ENCODE measurements around the gene NOS1. TPM values are rescaled to one million over a fixed set of nuclear protein-coding genes. Genes with fewer than 3 reads are reported as not detected.

Gene NOS1
- polyA plus RNA-seq, 3 donors from 2014 or later = not detected

DNA sequence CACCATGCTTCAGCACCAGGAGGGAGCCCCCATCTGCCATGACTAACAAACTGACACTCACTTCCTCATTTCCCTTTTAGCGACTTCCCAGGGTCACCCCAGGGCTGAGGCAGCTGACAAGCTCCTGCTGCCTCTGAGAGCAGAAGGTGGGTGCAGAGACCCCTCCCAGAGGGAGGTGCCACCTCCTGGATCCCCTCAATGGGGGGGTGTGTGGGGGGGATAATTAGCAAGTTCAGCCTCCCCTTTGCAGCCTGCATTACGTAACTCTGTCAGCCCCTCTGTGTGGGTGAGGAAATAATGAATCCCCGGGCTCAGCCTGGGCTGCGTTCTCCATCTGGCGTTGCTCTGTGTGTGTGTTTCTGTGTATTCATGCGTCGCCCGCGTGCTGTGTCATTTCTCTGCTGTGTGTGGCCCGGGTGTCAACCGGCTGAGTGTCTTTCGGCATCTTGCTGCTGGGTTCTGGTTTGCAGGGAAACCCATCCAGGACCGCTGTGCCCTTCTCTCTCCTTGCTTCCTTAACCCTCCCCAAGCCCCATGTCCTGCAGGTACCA lies 28.0 kb downstream of the NOS1 start:
- Mint-ChIP-seq H3K4me3 (no peak overlapping the region), H3K27me3 (ENCODE audit: low read depth in 3 of 3) (peaks cover 0 to 24% (median 8%) of the 10 kb centered on the region in 3 donors), H3K27ac (no peak overlapping the region), H3K36me3 (no peaks in the 10 kb centered on the region), H3K4me1 (no peaks in the 10 kb centered on the region), H3K9me3 (peaks cover 0 to 1% (median 0%) of the 10 kb centered on the region in 6 donors)
- DNase-seq = no peak

DNA sequence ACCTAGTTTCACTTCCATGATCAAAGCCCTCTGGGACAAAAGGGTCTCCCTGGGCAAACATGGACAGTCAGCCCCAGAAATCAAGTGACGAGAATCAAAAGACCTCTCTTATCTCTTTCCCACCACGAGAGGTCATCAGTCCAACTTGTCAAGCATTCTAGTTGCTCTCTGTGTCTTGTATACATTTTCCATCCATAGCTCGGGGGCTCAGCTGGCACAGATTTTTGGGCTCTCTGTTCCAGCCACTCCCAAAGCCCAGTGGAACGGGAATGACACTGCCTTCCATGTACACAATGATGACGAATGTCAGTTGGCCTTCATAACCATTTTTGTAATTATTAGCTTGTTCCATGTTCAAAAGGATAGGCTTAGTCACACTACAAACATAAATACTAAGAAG lies 29.7 kb downstream of the NOS1 start:
- Mint-ChIP-seq H3K36me3 (no peaks in the 10 kb centered on the region), H3K27me3 (ENCODE audit: low read depth in 3 of 3) (peaks cover 2 to 22% (median 7%) of the 10 kb centered on the region in 3 donors), H3K4me3 (no peak overlapping the region), H3K4me1 (no peaks in the 10 kb centered on the region), H3K27ac (no peak overlapping the region), H3K9me3 (peaks cover 0 to 2% (median 0%) of the 10 kb centered on the region in 6 donors)
- no peak for DNase-seq

DNA sequence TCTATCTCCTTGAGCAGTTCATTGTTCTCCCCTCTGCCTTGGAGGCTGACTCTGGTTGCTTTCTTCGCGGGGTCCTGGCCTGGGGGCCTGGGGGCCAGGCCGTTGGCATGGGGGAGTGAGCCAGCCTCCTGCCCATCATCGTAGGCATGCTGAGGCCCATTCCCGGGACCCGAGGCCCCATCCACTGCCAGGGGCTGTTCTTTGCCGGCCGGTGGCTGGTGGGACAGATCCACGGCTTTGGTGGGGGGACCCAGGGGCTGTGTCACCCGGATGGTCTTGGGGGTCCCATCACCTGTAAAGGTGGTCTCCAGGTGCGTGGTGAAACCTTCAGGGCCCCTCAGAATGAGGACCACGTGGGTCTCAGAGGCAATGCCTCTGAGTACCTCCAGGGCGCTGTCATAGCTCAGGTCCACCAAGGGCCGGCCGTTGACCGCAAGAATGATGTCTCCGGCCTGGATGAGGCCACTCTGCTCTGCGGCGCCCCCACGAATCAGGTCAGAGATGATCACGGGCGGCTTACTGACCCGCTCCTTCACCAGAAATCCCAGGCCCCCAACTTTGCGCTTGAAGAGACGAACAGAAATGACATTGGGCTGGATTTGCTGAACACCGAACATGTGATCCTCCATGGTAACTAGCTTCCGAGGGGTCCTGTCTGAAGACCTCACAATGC lies 30.8 kb downstream of the NOS1 start:
- no peak for DNase-seq
- Mint-ChIP-seq H3K4me3 (no peak overlapping the region), H3K27ac (no peak overlapping the region), H3K4me1 (no peaks in the 10 kb centered on the region), H3K36me3 (no peaks in the 10 kb centered on the region), H3K27me3 (ENCODE audit: low read depth in 3 of 3) (peaks cover 2 to 20% (median 5%) of the 10 kb centered on the region in 3 donors), H3K9me3 (peaks cover 0 to 2% (median 0%) of the 10 kb centered on the region in 6 donors)

DNA sequence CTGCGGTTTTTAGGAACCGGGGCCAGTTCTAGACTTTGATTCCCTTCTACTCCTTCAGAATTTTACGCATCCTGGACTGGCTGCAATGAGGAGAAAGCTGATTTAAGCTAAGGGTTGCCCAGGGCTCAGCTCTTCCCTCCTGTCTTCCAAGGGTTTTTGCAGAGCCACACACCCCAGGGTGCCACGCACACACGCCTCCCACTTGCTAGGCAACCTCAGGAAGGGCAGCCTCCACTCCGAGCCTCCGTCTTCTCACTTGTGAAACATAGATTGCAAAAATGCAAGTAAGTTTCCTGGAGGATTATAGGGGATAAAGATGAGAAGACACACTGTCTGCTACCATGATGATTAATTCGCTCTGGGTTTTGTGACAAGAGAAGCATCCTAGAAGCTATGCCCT lies 31.7 kb downstream of the NOS1 start:
- no peak for DNase-seq
- peaks cover 0 to 2% (median 0%) of the 10 kb centered on the region in 6 donors for H3K9me3 Mint-ChIP-seq
- H3K27ac Mint-ChIP-seq = no peak overlapping the region
- H3K27me3 Mint-ChIP-seq (ENCODE audit: low read depth in 3 of 3) = peaks cover 4 to 14% (median 6%) of the 10 kb centered on the region in 3 donors
- no peaks in the 10 kb centered on the region for H3K36me3 Mint-ChIP-seq
- H3K4me3 Mint-ChIP-seq = no peak overlapping the region
- H3K4me1 Mint-ChIP-seq = no peaks in the 10 kb centered on the region

DNA sequence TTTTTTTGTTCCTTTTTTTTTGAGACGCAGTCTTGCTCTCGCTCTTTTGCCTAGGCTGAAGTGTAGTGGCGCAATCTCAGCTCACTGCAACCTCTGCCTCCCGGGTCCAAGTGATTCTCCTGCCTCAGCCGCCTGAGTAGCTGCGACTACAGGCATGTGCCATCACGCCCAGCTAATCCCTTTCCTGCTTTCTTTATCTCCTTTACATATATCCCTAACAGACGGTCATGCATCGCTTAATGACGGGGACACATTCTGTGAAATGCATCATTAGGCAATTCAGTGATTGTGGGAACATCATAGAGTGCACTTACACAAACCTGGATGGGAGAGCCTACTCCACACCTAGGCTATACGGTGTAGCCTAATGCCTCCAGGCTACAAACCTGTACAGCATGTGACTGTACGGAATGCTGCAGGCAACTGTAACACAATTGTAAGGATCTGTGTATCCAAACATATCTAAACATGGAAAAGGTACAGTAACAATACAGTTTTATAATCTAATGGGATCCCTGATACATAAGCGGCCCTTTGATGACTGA lies 32.8 kb downstream of the NOS1 start:
- Mint-ChIP-seq H3K27ac (no peak overlapping the region), H3K27me3 (ENCODE audit: low read depth in 3 of 3) (peaks cover 4 to 7% (median 6%) of the 10 kb centered on the region in 3 donors), H3K9me3 (peaks cover 0 to 2% (median 0%) of the 10 kb centered on the region in 6 donors), H3K4me3 (no peak overlapping the region), H3K36me3 (no peaks in the 10 kb centered on the region), H3K4me1 (no peaks in the 10 kb centered on the region)
- DNase-seq = no peak

DNA sequence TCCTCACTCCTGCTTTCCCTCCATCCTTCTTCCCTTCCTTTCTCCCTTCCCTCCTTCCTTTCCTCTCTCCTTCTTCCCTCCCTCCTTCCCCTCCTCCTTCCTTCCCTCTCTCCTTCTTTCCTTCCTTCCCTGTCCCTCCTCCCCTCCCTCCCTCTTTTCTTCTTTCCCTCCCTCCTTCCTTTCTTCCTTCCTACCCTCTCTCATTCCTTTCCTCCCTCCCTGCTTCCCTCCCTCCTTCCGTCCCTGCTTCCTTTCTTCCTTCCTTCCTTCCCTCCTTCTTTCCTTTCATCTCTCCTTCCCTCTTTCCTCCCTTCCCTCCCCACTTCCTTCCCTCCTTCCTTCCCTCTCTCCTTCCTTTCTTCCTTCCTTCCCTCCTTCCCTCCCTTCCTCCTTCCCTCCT lies 39.0 kb downstream of the NOS1 start:
- H3K27ac Mint-ChIP-seq = no peak overlapping the region
- H3K27me3 Mint-ChIP-seq (ENCODE audit: low read depth in 3 of 3) = peaks cover 2 to 8% (median 5%) of the 10 kb centered on the region in 3 donors
- no peaks in the 10 kb centered on the region for H3K9me3 Mint-ChIP-seq
- no peak for DNase-seq
- no peak overlapping the region for H3K4me3 Mint-ChIP-seq
- no peaks in the 10 kb centered on the region for H3K36me3 Mint-ChIP-seq
- no peaks in the 10 kb centered on the region for H3K4me1 Mint-ChIP-seq

DNA sequence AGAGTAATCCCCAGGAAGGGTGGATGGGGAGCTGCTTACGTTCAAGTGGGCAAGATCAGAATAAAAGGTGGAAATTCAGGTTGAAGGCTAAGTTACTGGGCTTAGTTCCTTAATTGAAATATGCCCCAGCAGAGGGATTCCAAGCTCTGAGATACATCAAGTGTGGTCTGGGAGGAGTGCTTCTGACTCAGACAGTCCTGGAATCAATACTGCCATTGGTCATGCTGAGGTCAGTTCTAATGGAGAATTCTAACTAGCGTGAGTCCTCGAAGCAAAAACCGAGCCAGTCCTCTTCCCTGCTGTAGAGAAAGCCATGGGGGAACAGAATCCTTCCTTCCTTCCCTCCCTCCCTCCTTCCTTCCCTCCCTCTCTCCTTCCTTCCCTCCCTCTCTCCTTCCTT lies 39.9 kb downstream of the NOS1 start:
- Mint-ChIP-seq H3K27ac (no peak overlapping the region), H3K27me3 (ENCODE audit: low read depth in 3 of 3) (peaks cover 2 to 6% (median 5%) of the 10 kb centered on the region in 3 donors), H3K9me3 (no peaks in the 10 kb centered on the region), H3K36me3 (no peaks in the 10 kb centered on the region), H3K4me1 (no peaks in the 10 kb centered on the region), H3K4me3 (no peak overlapping the region)
- DNase-seq = no peak

GRCh38 chr12:117318591-117318990 lies 42.8 kb downstream of the NOS1 start:
- no peaks in the 10 kb centered on the region for H3K36me3 Mint-ChIP-seq
- no peak overlapping the region for H3K4me3 Mint-ChIP-seq
- DNase-seq = no peak

DNA sequence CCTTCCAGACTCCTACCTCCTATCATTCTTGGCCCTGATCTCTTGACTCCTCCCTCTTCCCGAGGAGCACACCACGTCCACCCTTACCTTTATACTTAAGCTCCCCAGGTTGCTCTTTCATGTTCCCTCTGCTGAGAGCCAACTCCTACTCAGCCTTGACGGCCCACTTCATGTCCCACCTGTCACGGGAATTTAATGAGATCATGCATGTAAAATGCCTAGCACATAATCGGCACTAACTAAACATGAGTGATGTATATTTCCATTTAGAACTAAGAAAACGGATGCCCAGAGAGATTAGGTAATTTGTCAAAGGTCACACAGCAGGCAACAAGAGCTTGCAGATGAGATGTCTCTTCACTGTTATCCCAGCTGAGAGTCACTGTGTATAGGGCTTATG lies 45.1 kb downstream of the NOS1 start:
- Mint-ChIP-seq H3K4me1 (no peaks in the 10 kb centered on the region), H3K4me3 (no peak overlapping the region), H3K27me3 (ENCODE audit: low read depth in 3 of 3) (peaks cover 2 to 8% (median 3%) of the 10 kb centered on the region in 3 donors), H3K9me3 (peaks cover 0 to 3% (median 0%) of the 10 kb centered on the region in 6 donors), H3K27ac (no peak overlapping the region), H3K36me3 (no peaks in the 10 kb centered on the region)
- DNase-seq = no peak

More at GRCh38 chr12:117318591-117318990, 42.8 kb downstream of the NOS1 start:
- no peaks in the 10 kb centered on the region for H3K4me1 Mint-ChIP-seq
- H3K9me3 Mint-ChIP-seq = peaks cover 0 to 3% (median 0%) of the 10 kb centered on the region in 6 donors
- H3K27me3 Mint-ChIP-seq (ENCODE audit: low read depth in 3 of 3) = peaks cover 2 to 3% (median 3%) of the 10 kb centered on the region in 3 donors
- no peak overlapping the region for H3K27ac Mint-ChIP-seq

DNA sequence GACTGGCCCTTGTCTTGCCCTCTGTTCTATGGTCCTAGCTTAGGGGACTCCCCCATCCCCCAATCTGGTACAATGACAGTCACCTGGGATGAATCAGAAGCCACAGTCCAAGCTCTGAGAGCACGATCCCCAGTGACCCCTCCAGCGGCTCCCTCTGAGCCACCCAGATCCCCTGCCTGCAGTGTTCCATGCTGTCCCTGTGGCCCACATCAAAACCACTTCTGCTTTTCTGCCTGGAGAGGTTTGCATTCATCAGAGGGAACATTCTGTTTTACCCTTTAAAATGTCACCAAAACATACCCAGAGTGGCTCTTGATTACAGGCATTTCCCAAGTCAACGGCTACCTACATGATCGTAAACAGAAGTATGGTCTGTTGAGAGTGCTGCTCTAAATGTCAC lies 47.5 kb downstream of the NOS1 start:
- Mint-ChIP-seq H3K4me3 (no peak overlapping the region), H3K27me3 (ENCODE audit: low read depth in 3 of 3) (peaks cover 2 to 8% (median 3%) of the 10 kb centered on the region in 3 donors), H3K36me3 (no peaks in the 10 kb centered on the region), H3K27ac (no peak overlapping the region), H3K4me1 (no peaks in the 10 kb centered on the region), H3K9me3 (peaks cover 0 to 3% (median 0%) of the 10 kb centered on the region in 6 donors)
- no peak for DNase-seq

DNA sequence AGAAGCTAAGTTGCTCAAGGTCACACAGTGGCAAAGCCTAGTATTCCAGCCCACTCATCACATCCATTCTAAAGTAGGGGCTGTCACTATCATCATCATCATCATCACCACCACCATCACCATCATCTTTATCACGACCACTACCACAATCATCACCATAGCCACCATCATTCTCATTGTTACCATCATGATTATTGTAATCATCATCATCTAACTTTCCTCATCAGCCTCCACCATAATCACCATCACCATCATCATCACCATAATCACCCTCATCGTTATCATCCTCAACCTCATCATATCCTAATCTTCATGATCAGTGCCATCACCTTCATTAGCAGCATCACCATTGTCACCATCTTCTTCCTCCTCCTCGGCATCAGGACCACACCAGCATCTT lies 48.7 kb downstream of the NOS1 start:
- peaks cover 0 to 8% (median 0%) of the 10 kb centered on the region in 3 donors for H3K27me3 Mint-ChIP-seq (ENCODE audit: low read depth in 3 of 3)

DNA sequence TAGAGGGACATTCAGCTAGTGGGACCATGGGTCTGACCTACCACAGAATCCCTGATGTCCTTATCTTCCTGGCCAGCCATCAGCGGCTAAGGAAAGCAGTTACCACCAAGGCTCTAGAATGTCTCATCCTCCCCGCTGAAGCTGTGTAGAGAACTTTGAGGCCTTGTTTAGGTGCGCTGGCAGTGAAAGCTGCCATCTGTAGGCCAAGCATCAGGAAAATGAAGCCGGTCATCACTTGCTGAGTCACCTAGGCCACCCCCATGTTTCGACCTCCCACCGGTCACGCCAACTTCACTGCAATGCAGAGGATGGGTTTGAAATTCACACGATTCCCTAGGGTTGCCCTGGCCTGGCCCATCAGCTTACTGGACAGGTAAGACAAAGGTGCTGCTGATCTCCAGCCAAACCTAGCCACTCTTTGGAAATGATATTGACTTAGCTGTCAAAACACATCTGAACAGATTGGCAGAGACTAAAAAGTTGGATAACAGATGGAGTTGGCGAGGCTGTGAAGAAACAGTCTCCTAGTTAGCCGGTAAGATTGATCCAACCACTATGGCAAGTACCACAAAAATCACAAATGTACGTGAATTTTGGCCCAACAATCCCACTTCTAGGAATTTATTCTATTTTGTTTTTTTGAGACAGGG lies 52.0 kb downstream of the NOS1 start:
- Mint-ChIP-seq H3K36me3 (no peaks in the 10 kb centered on the region), H3K4me3 (no peak overlapping the region), H3K27ac (no peak overlapping the region), H3K4me1 (no peaks in the 10 kb centered on the region), H3K27me3 (ENCODE audit: low read depth in 3 of 3) (peaks cover 0 to 8% (median 2%) of the 10 kb centered on the region in 3 donors), H3K9me3 (no peaks in the 10 kb centered on the region)
- DNase-seq = no peak

More for the DNA sequence above, 48.7 kb downstream of the NOS1 start:
- no peak overlapping the region for H3K4me3 Mint-ChIP-seq
- no peaks in the 10 kb centered on the region for H3K36me3 Mint-ChIP-seq
- no peak for DNase-seq
- no peaks in the 10 kb centered on the region for H3K4me1 Mint-ChIP-seq
- H3K9me3 Mint-ChIP-seq = peaks cover 0 to 3% (median 0%) of the 10 kb centered on the region in 6 donors
- no peak overlapping the region for H3K27ac Mint-ChIP-seq

DNA sequence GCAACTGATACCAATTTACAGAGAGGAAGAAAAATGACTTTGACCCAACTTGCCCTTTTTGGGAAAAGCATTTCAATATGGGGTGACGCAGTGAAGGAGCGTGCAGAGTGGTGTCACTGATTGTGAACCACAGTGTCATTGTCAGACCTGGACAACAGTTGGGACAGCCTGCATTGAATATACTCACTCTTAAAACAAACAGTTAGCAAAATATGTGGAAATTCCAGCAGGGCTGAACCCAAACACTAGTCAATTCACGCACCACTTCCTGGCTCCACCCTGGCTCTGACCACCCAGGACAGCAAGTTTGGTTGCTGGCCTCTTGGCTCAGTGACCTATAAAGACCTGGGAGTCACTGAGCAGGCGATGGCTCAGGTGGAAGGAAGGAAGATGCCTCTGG lies 61.3 kb downstream of the NOS1 start:
- H3K27ac Mint-ChIP-seq = no peak overlapping the region

GRCh38 chr12:117298648-117299225 lies 62.7 kb downstream of the NOS1 start:
- Mint-ChIP-seq H3K9me3 (no peaks in the 10 kb centered on the region), H3K4me3 (no peak overlapping the region), H3K27ac (no peak overlapping the region), H3K36me3 (no peaks in the 10 kb centered on the region), H3K27me3 (ENCODE audit: low read depth in 3 of 3) (peaks cover 1 to 8% (median 1%) of the 10 kb centered on the region in 3 donors), H3K4me1 (no peaks in the 10 kb centered on the region)
- DNase-seq = no peak

More for the DNA sequence above, 61.3 kb downstream of the NOS1 start:
- Mint-ChIP-seq H3K4me3 (no peak overlapping the region), H3K4me1 (no peaks in the 10 kb centered on the region), H3K9me3 (no peaks in the 10 kb centered on the region), H3K27me3 (ENCODE audit: low read depth in 3 of 3) (peaks cover 0 to 7% (median 1%) of the 10 kb centered on the region in 3 donors), H3K36me3 (no peaks in the 10 kb centered on the region)
- DNase-seq = no peak
